ENCODE data around the gene KCNIP2. TPM values are rescaled to one million over a fixed set of nuclear protein-coding genes. Genes with fewer than 3 reads are reported as not detected.

The KCNIP2 gene
- total RNA-seq, 5 donors from 2014 or later (not counting 1 experiment from before 2014, with no cell fraction given) = 2.0 to 3.4 (median 3.1) TPM

GRCh38 chr10:101841826-101842225 is 1.8 kb downstream of the KCNIP2 start:
- peak overlapping the region in 1 of 3 donors; percentile 83 for H3K4me3 Mint-ChIP-seq
- no peak overlapping the region for H3K27ac Mint-ChIP-seq
- no peak for DNase-seq
- CTCF ChIA-PET = interaction anchor here (0.6 to 4.4 kb wide), 17 partner anchors 9 to 627 kb away, joined by 3 to 62 read pairs (median 4); partner anchors contain the start of gene OGA (in 1 of the 2)
- H3K4me3 ChIP-seq (ENCODE audit: control insufficient read depth in 1 of 2, extremely low read depth in 1 of 2, low read length in 1 of 2) = no peak overlapping the region
- H3K36me3 Mint-ChIP-seq = peaks cover 7% of the 10 kb centered on the region
- POLR2A ChIA-PET = interaction anchor here in 1 of 2 donors (1.7 kb wide), 1 partner anchor 23 kb away, joined by 5 read pairs; no protein-coding TSS in a partner anchor
- peaks cover 47 to 58% (median 47%) of the 10 kb centered on the region in 3 donors for H3K4me1 Mint-ChIP-seq
- peaks cover 7 to 9% of the 10 kb centered on the region in 2 donors for H3K36me3 ChIP-seq (ENCODE audit: control insufficient read depth in 2 of 2, extremely low read depth in 1 of 2, insufficient read depth in 1 of 2, low read length in 1 of 2)
- peaks cover 16 to 40% of the 10 kb centered on the region in 2 experiments for H3K4me1 ChIP-seq (ENCODE audit: control insufficient read depth in 1 of 2, extremely low read depth in 1 of 2, insufficient read depth in 2 of 2, low read length in 2 of 2)
- ATAC-seq (replicated peaks in 1 of 4) = no peak
- no peaks in the 10 kb centered on the region for H3K9me3 ChIP-seq
- no peak overlapping the region for H3K27ac ChIP-seq (ENCODE audit: low read length)
- H3K27me3 ChIP-seq (replicated peaks in 1 of 2; ENCODE audit: control insufficient read depth in 2 of 2, extremely low read depth in 1 of 2, insufficient read depth in 2 of 2, low read length in 1 of 2) = peaks cover 0 to 20% of the 10 kb centered on the region in 2 experiments
- H3K9me3 Mint-ChIP-seq = no peaks in the 10 kb centered on the region
- H3K27me3 Mint-ChIP-seq = no peaks in the 10 kb centered on the region

- no peaks in the 10 kb centered on the region for H3K27me3 Mint-ChIP-seq
- Histone ChIP-seq H3K4me1 (ENCODE audit: control insufficient read depth in 1 of 2, extremely low read depth in 1 of 2, insufficient read depth in 2 of 2, low read length in 2 of 2) (peaks cover 16 to 46% of the 10 kb centered on the region in 2 experiments), H3K9me3 (no peaks in the 10 kb centered on the region), H3K36me3 (ENCODE audit: control insufficient read depth in 2 of 2, extremely low read depth in 1 of 2, insufficient read depth in 1 of 2, low read length in 1 of 2) (peaks cover 3 to 4% of the 10 kb centered on the region in 2 donors), H3K4me3 (ENCODE audit: control insufficient read depth in 1 of 2, extremely low read depth in 1 of 2, low read length in 1 of 2) (peak overlapping the region; percentile 42 to 65), H3K27ac (ENCODE audit: low read length) (no peak overlapping the region), H3K27me3 (replicated peaks in 1 of 2; ENCODE audit: control insufficient read depth in 2 of 2, extremely low read depth in 1 of 2, insufficient read depth in 2 of 2, low read length in 1 of 2) (peaks cover 0 to 20% of the 10 kb centered on the region in 2 experiments)
- H3K9me3 Mint-ChIP-seq = no peaks in the 10 kb centered on the region
- ATAC-seq (replicated peaks in 1 of 4) = peak; percentile 55 to 60 (median 57)
- H3K36me3 Mint-ChIP-seq = peaks cover 2% of the 10 kb centered on the region
- ChIA-PET POLR2A (interaction anchor here (0.6 to 1.7 kb wide), 3 partner anchors 22 to 395 kb away, joined by 3 to 17 read pairs (median 5); no protein-coding TSS in a partner anchor), CTCF (interaction anchor here (0.5 to 4.4 kb wide), 25 partner anchors 9 to 1430 kb away, joined by 3 to 62 read pairs (median 4); partner anchors contain the start of gene OGA (in 1 of the 2))
- 10% methylated on average over 42 of the region's 46 CpGs for WGBS (ENCODE audit: insufficient coverage)
- peak overlapping the region; percentile 83 to 87 (median 83) for H3K4me3 Mint-ChIP-seq
- H3K4me1 Mint-ChIP-seq = peaks cover 50 to 62% (median 51%) of the 10 kb centered on the region in 3 donors
- DNase-seq = peak in 34 of 35 experiments; percentile 40 to 82 (median 59)
- H3K27ac Mint-ChIP-seq = peak overlapping the region in 1 of 2 donors; percentile 25
Measured at GRCh38 chr10:101840741-101841453, 2.7 kb downstream of the KCNIP2 start.

GRCh38 chr10:101840102-101840684 is 3.4 kb downstream of the KCNIP2 start:
- H3K4me3 ChIP-seq (ENCODE audit: control insufficient read depth in 1 of 2, extremely low read depth in 1 of 2, low read length in 1 of 2) = peak overlapping the region; percentile 42 to 65
- Mint-ChIP-seq H3K27ac (peak overlapping the region in 1 of 2 donors; percentile 25), H3K36me3 (no peaks in the 10 kb centered on the region), H3K9me3 (no peaks in the 10 kb centered on the region), H3K27me3 (no peaks in the 10 kb centered on the region), H3K4me3 (peak overlapping the region; percentile 83 to 87 (median 83)), H3K4me1 (peaks cover 54 to 66% (median 56%) of the 10 kb centered on the region in 3 donors)
- peaks cover 0 to 20% of the 10 kb centered on the region in 2 experiments for H3K27me3 ChIP-seq (replicated peaks in 1 of 2; ENCODE audit: control insufficient read depth in 2 of 2, extremely low read depth in 1 of 2, insufficient read depth in 2 of 2, low read length in 1 of 2)
- H3K27ac ChIP-seq (ENCODE audit: low read length) = no peak overlapping the region
- peaks cover 23 to 53% of the 10 kb centered on the region in 2 experiments for H3K4me1 ChIP-seq (ENCODE audit: control insufficient read depth in 1 of 2, extremely low read depth in 1 of 2, insufficient read depth in 2 of 2, low read length in 2 of 2)
- ATAC-seq (replicated peaks in 1 of 4) (peak in 1 of 4 experiments; percentile 3), DNase-seq (peak in 1 of 35 experiments; percentile 47)
- no peaks in the 10 kb centered on the region for H3K9me3 ChIP-seq
- WGBS (ENCODE audit: insufficient coverage) = 0% methylated on average over 2 of the region's 19 CpGs
- ChIA-PET CTCF (interaction anchor here (0.5 to 4.4 kb wide), 25 partner anchors 9 to 934 kb away, joined by 3 to 62 read pairs (median 4); partner anchors contain the start of gene OGA (in 1 of the 2)), POLR2A (interaction anchor here in 1 of 2 donors (1.7 kb wide), 2 partner anchors 21 to 45 kb away, joined by 5 to 17 read pairs; no protein-coding TSS in a partner anchor)
- H3K36me3 ChIP-seq (ENCODE audit: control insufficient read depth in 2 of 2, extremely low read depth in 1 of 2, insufficient read depth in 1 of 2, low read length in 1 of 2) = peaks cover 0 to 1% of the 10 kb centered on the region in 2 donors

- peaks cover 55 to 66% (median 56%) of the 10 kb centered on the region in 3 donors for H3K4me1 Mint-ChIP-seq
- WGBS (ENCODE audit: insufficient coverage) = 18% methylated on average over 25 of the region's 36 CpGs
- peak in 29 of 35 experiments; percentile 16 to 73 (median 40) for DNase-seq
- no peaks in the 10 kb centered on the region for H3K36me3 Mint-ChIP-seq
- no peaks in the 10 kb centered on the region for H3K9me3 Mint-ChIP-seq
- Histone ChIP-seq H3K27ac (ENCODE audit: low read length) (no peak overlapping the region), H3K27me3 (replicated peaks in 1 of 2; ENCODE audit: control insufficient read depth in 2 of 2, extremely low read depth in 1 of 2, insufficient read depth in 2 of 2, low read length in 1 of 2) (peaks cover 0 to 20% of the 10 kb centered on the region in 2 experiments), H3K4me3 (ENCODE audit: control insufficient read depth in 1 of 2, extremely low read depth in 1 of 2, low read length in 1 of 2) (peak overlapping the region; percentile 42 to 62), H3K9me3 (no peaks in the 10 kb centered on the region), H3K36me3 (ENCODE audit: control insufficient read depth in 2 of 2, extremely low read depth in 1 of 2, insufficient read depth in 1 of 2, low read length in 1 of 2) (no peaks in the 10 kb centered on the region), H3K4me1 (ENCODE audit: control insufficient read depth in 1 of 2, extremely low read depth in 1 of 2, insufficient read depth in 2 of 2, low read length in 2 of 2) (peaks cover 29 to 60% of the 10 kb centered on the region in 2 experiments)
- peak overlapping the region; percentile 83 to 87 (median 83) for H3K4me3 Mint-ChIP-seq
- CTCF ChIA-PET = interaction anchor here (0.6 to 4.4 kb wide), 15 partner anchors 8 to 933 kb away, joined by 3 to 62 read pairs (median 3); partner anchors contain the start of gene OGA (in 1 of the 2)
- ATAC-seq (replicated peaks in 1 of 4) = peak; percentile 57 to 70 (median 65)
- H3K27ac Mint-ChIP-seq = no peak overlapping the region
- no peaks in the 10 kb centered on the region for H3K27me3 Mint-ChIP-seq
- POLR2A ChIA-PET = interaction anchor here in 1 of 2 donors (1.7 kb wide), 1 partner anchor 44 kb away, joined by 17 read pairs; no protein-coding TSS in a partner anchor
Measured at GRCh38 chr10:101839416-101840063, 4.1 kb downstream of the KCNIP2 start.

DNA sequence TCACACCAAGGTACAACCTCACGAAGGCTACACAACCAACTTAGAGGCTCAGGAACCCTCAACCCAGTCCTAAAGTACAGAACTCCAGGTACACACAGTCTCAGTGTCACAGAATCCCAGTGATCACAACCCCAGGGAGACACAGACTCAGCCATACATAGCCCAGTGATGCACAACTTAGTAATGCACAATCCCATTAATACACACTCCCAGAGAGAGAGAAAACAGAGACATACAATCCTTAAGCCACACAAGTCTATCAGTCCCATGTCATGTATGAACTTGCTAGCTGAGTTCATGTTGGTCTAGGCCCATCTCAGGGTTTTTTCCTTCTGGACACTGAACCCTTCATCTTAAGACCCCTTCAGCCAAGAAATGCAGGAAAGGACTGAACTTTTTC is 4.6 kb downstream of the KCNIP2 start:
- WGBS (ENCODE audit: insufficient coverage) = no CpG with 5 or more reads among the region's 1 CpG
- no peak for ATAC-seq (replicated peaks in 1 of 4)

More for the DNA sequence above, 4.6 kb downstream of the KCNIP2 start:
- CTCF ChIA-PET = interaction anchor here (0.7 to 4.4 kb wide), 9 partner anchors 8 to 806 kb away, joined by 3 to 62 read pairs (median 3); partner anchors contain the start of gene OGA (in 1 of the 2)
- H3K4me1 ChIP-seq (ENCODE audit: control insufficient read depth in 1 of 2, extremely low read depth in 1 of 2, insufficient read depth in 2 of 2, low read length in 2 of 2) = peaks cover 32 to 62% of the 10 kb centered on the region in 2 experiments
- no peaks in the 10 kb centered on the region for H3K9me3 Mint-ChIP-seq
- H3K4me3 Mint-ChIP-seq = peak overlapping the region; percentile 83 to 87 (median 83)
- no peaks in the 10 kb centered on the region for H3K36me3 Mint-ChIP-seq
- no peak overlapping the region for H3K27ac ChIP-seq (ENCODE audit: low read length)
- POLR2A ChIA-PET = interaction anchor here in 1 of 2 donors (1.7 kb wide), 1 partner anchor 44 kb away, joined by 17 read pairs; no protein-coding TSS in a partner anchor
- no peaks in the 10 kb centered on the region for H3K27me3 Mint-ChIP-seq
- H3K27ac Mint-ChIP-seq = peak overlapping the region in 1 of 2 donors; percentile 61
- peaks cover 0 to 18% of the 10 kb centered on the region in 2 experiments for H3K27me3 ChIP-seq (replicated peaks in 1 of 2; ENCODE audit: control insufficient read depth in 2 of 2, extremely low read depth in 1 of 2, insufficient read depth in 2 of 2, low read length in 1 of 2)
- H3K4me3 ChIP-seq (ENCODE audit: control insufficient read depth in 1 of 2, extremely low read depth in 1 of 2, low read length in 1 of 2) = no peak overlapping the region
- no peaks in the 10 kb centered on the region for H3K36me3 ChIP-seq (ENCODE audit: control insufficient read depth in 2 of 2, extremely low read depth in 1 of 2, insufficient read depth in 1 of 2, low read length in 1 of 2)
- H3K9me3 ChIP-seq = no peaks in the 10 kb centered on the region
- peaks cover 55 to 66% (median 55%) of the 10 kb centered on the region in 3 donors for H3K4me1 Mint-ChIP-seq
- DNase-seq = no peak

Data from T-cell (primary cell).